CD1c-positive myeloid dendritic cell (primary cell): ENCODE results near the gene TMEM141.

Source experiments
- DNase-seq: peaks from one replicate; pipeline ENCODE4 v3.0.0-alpha.2; 2016; ENCODE audit errors: extremely low spot score

The TMEM141 gene

DNA sequence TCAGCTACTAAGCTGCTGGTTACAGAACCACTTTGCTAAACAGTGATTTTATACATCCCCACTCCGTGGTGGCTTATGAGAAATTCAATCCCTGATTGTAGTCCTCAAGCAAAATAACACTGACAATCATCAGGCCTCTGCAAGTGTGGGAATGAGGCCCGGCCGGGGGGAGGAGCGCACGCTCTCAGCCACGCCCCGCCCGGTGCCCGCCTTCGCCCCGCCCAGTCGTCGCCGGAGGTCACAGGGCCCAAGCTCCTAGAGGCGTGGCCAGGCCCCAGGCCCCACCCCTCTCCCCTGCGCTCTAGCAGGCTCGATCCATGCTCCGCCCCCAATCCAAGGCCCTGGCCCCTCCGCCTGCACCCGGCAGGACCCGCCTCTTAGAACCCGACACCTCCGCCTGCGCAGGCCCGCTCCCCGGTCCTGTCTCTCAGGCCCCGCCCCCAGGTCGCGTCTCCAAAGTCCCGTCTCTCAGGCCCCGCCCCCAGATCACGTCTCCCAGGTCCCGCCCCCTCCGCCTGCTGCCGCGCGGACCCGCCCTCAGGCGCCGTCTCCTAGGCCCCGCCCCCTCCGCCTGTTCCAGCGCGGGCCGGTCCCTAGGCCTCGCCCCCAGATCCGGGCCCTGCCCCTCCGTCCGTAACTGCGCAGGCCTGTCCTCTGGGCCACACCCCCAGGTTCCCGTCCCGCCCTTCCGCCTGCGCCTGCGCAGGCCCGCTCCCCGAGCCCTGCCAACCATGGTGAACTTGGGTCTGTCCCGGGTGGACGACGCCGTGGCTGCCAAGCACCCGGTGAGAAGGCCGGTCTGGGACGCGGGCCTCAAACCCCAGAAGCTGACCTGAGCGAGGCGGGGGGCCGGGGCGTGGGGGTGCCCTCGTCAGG is at the start of gene TMEM141:
TSS of gene TMEM141 (plus strand) at position 705 of the 876 bp plus-strand sequence. CDS start at position 732, 27 bp downstream.
- DNase-seq: peak; percentile 100

DNA sequence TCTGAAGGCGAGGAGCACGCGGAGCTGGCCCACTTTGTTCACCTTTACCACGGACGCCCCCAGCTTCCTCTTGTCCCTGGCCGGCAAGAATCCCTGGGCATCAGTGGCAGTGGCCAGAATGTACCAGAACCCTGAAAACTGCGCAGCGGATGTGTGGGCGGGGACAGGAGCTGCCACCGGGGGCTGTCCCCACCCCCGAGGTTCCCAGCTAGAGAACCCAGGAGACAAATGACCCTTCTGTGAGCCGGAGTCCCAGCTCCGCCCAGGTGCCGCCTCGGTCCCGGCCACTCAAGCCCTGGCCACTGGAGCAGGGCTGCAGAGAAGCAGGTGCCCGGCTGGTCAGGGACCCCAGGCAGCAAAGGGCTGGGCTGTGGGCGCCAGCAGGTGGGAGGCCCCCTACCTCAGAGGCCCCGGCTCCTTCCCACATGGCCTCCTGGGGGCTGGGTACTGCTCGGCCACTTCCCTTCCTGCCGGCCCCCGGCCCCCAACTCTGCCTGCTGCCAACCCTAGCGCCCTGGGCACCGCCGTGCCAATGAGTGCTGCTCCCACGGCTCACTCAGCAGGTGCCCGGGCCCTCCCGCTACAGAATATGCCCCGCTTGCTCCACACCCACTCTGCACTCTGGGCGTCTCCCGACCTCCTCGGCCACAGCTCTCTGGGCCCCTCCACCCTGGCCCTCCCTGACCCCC is 49.1 kb upstream of the TMEM141 start:
- DNase-seq: peak; percentile 38

DNA sequence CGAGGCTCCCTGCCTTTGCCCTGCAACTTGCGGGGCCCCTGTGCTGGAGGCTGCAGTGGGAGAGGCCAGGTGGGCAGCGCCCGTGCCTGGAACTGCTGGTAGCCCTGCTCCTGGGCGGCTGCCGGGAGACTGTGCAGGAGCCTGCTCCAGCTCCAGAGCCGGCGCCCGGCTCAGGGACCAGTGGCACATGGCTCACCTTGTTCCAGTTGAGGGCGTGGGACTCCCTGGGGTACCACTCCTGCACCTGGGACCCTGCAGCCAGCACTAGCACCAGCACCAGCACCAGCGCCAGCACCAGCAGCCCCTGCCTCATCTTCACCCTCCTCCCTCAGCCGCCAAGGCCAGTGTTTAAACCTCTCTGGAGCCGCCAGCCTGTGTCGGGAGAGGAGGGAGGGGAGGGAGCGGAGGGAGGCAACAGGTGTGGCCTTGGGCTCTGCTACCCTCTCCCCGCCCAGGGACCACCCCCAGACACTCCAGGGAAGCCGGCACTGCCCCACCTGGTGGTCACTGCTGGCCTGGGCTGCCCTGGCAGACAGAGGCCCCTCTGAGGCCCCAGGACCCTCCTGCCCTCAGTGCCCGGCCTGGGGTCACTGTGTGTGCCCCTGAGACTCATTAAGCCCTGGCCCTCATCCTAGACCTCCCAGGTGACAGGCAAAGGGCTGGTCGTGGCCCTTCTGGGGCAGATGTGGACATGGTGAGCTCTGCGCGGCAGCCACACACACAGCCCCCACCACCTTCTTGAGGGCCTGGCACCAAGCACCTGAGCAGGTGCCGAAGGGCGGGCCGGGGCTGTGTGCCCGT is 48.4 kb upstream of the TMEM141 start, which contains the start of gene LCN10:
TSS of gene LCN10 (minus strand) at position 350 of the 801 bp plus-strand sequence. CDS start at position 313, 37 bp downstream.
- no peak for DNase-seq

DNA sequence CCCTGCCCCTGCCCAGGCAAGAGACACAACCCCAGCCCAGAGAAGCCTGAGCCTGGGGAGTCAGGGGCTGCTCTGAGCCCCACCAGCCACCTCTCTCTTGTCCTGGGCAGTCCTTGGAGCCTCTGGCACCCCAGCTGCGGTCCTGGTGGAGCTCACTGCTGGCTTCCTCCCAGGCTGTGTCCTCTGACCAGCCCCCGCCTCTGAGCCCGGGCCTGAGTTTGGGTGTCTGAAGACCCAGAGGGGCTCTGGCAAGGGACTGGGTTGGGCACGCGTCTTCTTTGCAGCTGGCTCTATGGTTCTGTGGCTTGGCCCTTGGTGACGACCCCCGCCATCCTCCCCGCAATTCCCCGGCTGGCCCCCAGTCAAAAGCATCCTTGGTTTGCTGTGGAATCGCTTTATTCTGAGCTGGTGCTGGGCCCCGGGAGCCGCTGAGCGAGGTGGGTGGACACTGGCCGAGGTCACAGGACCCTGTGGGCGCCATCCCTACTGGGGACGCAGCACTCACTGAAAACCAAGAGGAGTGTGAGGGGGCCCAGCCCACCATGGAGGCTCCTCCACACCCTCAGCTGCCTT is 47.4 kb upstream of the TMEM141 start:
- DNase-seq: no peak

DNA sequence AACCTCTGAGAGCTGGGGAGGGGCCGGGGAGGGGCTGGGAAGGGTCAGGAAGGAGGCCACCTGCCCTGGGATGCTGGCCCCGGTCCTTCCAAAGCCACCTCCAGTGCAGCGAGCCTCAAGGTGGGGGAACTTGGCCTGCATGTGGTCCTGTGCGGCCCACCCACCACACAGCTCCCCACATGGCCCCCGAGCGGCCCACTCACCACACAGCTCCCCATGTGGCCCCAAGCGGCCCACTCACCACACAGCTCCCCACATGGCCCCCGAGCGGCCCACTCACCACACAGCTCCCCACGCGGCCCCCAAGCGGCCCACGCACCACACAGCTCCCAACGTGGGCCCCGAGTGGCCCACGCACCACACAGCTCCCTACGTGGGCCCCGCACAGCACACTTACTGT is 46.4 kb upstream of the TMEM141 start:
- no peak for DNase-seq

DNA sequence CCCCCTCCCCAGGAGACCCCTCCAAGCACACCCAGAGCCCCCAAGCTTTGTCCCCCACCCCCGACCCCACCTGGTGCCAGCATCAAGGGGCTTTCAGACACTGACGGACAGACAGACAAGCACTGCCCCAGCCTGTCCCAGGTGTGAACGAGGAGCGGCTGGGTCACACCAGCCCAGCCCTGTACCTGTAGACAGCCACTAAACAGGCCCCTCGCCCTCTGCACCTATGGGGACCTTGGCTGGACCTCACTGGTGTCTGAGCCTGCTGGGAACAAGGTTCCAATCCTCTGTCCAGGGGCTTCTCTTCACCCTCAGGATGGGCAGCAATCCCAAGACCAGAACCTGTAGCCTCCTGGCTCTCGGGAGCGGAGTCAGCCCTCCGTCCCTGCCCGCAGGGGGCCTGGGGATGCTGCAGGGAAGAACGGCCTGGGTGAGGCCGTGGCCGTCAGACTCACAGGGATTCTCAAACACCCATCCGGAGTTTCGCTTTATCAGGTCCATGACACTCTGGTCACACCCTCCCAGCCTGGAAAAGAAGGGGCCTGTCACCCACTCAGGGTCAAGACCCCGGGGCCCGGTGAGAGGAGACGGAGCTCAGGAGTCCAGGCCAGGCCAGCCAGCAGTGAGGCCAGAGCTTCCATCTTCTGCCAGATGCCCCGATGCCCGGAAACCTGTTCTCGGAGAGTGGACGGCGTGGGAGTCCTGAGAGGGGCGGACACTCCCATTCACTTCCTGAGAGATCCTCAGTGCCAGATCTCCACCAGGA is 45.6 kb upstream of the TMEM141 start:
- DNase-seq: no peak

DNA sequence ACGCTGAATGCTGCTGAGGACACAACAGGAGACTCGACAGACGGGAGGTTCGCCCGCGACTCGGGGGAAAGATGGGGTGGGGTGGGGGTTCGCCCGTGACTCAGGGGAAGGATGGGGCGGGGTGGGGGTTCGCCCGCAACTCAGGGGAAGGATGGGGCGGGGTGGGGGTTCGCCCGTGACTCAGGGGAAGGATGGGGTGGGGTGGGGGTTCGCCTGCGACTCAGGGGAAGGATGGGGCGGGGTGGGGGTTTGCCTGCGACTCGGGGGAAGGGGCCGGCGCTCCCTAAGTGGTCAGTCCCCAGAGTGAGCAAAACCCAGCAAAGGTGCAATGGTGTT is 45.0 kb upstream of the TMEM141 start:
- no peak for DNase-seq

DNA sequence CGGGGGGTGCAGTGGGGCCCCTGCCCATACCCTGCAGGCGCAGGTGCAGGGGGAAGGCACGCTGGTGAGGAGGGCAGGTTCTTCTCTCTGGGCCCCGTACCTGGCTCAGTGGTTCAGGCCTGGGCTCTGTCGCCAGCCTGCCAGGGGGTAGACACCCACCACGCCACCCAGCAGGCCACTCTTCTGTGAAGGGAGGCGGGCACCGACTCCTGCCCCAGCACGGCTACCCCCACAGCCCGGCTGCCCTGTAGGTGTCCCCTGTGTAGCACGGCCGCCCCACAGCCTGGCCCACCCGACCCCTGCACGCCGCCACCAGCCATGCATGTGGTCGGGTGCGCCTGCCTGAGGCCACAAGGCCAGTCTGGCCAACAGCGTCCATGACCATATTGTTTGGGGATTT is 44.5 kb upstream of the TMEM141 start:
- no peak for DNase-seq

DNA sequence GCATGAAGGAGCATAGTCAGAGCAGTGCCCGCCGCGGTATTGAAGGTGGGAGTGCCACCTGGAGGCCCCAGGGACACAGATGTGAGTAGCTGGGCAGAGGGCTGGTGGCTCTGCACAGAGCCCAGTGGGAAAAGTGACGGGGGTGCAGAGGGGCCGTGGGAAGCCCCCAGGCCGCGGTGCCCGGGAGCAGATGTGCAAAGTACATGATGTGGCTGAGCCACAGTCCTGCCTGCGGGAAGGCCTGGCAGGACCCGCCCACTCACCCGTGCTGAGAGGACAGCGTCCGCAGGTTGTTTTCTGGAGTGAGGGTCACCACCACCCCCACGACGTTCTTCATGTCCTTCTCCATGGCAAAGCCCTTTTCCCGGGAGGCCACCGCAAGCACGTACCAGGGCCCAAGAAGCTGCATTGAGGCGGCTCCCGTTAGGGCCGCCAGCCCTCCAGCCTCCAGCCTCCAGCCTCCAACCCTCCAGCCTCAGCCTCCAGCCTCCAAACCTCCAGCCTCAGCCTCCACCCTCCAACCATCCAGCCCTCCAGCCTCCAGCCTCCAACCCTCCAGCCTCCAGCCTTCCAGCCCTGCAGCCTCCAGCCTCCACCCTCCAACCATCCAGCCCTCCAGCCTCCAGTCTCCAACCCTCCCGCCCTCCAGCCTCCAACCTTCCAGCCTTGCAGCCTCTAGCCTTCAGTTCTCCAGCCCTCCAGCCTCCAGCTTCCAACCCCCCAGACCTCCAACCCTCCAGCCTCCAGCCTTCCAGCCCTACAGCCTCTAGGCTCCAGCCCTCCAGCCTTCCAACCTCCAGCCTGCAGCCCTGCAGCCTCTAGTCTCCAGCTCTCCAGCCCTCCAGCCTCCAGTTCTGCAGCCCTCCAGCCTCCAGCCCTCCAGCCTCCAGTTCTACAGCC is 43.7 kb upstream of the TMEM141 start:
- no peak for DNase-seq

DNA sequence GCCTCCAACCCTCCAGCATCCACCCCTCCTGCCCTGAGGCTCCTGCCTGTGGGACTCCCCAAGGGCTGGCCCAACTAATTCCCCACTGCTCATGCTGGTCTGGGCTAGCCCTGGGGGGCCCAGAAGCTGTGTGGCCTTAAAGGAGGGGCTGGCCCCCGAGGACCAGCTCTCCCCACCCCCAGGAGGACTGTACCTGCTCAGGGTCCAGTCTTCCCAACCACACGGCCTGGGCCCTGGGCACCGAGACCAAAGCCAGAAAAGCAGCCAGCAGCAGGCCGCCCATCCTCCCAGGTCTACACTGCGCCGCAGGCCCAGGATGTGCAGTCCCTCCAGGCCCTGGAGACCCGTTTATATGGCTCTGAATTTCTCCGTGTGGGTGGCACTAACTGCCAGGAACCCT is 42.9 kb upstream of the TMEM141 start, which contains the start of gene LCN6:
TSS of gene LCN6 (minus strand) at position 325 of the 400 bp plus-strand sequence. CDS start at position 283, 42 bp downstream.
- DNase-seq: no peak

DNA sequence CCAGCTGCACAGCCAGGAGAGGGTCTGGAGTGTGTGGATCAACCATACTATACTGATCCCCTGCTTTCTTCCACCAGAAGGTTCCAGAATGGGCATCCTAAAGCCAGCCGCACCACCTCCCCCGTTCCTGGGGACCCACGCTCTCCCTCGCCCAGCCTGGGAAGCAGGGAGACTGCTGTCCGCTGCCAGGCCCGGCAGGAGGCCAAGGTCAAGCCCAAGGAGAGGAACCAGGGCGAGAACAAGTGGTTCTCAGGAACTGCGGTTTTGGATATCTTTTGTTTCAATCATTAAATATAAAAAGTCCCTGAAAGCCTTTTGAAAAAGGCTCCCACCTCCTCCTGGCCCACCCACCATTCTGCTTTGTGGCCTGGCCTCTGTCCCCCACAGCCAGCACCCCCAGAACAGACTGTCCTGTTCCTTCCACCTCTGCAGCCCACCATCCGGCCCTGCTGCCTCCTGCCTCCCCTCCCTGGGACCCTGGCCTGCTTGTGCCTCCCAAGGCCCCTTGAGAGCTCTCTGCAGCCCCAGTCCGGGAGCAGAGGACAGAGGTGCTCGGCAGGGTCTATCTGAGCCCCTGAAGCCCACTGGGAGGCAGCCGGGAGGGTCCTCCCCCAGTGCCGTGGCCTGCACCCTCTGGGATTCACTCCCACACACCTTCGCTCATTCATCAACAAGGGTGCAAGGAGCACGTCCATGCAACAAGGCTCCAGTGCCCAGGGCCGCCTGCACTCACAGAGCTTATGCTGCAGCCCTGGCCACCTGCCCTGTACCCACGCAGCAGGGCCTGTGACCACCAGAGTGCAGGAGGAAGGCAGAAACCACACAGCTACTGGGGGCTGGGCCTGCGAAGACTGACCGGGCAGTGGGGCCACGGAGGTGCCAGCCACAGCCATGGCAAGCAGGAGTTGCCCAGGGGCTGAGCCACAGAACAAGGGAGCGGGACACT is 42.2 kb upstream of the TMEM141 start:
- DNase-seq: no peak

DNA sequence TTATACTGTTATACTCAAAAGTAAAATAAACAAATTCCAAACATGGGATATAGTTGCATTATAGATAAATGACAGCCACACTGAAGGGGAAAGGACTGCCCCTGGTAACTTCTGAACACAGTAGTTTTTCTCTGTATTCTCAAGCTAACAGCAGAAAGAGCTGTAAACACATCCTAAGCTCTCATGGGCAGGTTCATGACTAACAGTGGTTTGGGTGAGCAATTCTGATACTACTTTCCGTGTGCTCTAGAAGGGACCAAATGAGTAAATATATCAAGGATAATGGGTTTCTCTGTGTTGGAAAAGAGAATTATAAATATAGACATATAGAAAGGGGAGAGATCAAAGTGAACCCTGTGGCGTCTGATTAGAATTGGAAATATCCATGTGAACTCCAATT is 40.6 kb upstream of the TMEM141 start:
- no peak for DNase-seq

DNA sequence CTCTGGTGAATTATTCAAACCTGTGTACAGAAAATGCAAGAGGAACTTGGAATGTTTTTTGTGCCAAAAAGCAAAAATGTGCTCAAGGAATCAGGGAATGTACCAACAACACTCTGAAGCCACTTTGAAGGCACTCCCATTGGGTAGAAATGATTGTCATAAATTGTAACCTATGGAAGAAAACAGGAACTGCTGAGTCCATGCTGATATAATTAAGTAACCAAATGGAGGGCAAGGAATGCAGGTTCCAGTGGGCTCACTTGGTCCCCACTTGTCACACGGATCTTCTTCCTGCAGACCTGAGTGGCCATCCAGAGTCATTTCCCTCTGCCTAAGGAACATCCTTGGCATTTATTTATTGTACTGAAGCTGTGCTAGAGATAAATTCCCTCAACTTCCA is 39.9 kb upstream of the TMEM141 start:
- no peak for DNase-seq

DNA sequence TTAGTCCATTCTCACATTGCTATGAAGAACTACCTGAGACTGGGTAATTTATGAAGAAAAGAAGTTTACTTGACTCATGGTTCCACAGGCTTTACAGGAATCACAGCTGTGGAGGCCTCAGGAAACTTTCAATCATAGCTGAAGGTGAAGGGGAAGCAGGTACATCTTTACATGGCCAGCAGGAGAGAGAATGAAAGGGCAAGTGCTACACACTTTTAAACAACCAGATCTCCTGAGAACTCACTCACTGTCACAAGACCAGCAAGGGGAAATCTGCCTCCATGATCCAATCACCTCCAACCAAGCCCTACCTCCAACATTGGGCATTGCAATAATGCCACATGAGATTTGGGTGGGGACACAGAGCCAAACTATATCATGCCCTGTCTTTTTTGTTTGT is 39.3 kb upstream of the TMEM141 start:
- DNase-seq: no peak

DNA sequence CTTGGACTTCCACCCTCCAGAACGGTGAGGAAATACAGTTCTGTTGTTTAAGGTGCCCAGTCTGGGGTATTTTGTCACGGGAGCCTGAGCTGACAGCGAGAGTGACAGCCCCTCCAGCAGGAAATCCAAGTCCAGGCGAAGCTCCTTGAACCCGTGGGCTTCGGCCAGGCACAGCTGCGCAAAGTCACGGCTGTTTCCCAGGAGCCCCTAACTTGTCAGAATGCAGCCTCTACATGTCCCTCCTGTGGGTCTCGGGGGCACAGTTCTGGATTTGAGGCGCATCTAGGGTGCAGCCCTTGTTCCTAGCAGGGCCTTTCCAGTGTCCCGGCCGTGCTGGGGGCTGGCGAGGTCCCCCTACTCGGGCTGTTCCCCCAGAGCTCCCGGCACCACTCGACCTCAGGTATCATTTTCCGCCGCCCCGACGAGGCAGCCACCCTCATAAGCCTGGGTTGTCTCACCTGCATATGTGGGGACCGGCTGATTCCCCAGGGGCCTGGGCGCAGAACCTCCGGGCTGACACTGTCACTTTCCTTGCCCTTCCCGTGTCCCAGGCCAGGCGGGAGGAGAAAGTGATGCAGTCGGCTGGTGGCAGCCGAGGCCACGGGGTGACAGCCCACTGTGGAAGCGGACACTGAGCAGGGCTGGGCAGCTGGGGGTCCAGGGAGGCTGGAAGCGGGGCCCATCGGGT is 37.6 kb upstream of the TMEM141 start:
- no peak for DNase-seq

DNA sequence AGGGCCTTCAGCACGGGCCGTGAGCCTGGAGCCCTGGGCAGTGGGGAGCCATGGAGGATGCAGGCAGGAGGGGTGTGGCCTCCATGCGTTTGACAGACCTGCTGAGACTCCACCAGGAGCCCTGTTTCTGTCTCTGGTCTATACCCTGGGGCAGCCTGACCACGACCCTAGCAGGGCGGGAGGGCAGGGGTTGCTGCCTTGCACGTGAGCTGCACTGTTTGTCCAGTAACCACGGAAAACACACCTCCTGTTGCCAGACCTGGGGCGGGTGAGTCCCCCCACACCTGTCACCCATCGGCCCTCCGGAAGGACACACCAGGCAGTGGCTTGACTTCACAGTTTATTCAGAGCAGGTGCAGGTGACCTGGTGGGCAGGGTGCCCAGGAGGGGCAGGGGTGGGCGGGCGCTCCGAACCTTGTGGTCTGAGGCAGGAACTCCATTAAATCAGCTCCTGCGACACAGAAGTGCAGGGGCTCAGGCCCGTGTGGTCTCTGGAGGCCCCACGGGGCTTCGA is 37.0 kb upstream of the TMEM141 start:
- DNase-seq: no peak

DNA sequence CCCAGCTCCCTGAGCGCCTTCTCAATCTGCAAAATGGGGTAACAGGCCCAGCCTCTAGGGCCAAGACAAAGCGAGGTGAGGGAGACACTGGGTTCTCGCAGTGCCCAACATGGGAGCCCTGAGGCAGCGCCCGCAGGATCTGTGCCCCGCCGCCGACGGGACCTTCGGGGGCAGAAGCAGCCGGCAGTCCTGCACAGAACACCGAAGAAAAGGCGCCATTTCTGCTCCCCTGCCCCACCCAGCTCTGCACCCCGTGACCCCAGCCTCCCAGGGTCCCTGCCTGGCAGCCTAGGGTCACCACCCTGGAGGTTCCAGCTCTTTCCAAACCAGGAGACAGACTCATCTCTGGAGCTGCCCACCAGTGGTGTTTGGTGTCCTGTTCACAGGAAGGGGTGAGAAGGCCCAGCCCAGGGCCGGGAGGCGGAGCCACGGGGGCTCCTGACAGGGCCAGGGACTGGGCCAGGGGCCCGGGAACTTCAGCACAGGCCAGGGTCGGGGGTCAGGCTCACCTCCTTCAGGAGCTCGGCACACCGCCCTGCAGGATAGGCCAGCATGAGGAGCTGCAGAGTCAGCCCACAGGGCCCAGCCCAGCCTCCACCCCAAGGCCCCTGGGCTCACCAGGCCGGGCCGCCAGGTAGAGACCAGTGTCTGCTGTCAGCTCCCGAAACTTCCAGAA is 36.4 kb upstream of the TMEM141 start:
- DNase-seq: no peak
